ENCODE measurements around the gene LRRC26.

DNA sequence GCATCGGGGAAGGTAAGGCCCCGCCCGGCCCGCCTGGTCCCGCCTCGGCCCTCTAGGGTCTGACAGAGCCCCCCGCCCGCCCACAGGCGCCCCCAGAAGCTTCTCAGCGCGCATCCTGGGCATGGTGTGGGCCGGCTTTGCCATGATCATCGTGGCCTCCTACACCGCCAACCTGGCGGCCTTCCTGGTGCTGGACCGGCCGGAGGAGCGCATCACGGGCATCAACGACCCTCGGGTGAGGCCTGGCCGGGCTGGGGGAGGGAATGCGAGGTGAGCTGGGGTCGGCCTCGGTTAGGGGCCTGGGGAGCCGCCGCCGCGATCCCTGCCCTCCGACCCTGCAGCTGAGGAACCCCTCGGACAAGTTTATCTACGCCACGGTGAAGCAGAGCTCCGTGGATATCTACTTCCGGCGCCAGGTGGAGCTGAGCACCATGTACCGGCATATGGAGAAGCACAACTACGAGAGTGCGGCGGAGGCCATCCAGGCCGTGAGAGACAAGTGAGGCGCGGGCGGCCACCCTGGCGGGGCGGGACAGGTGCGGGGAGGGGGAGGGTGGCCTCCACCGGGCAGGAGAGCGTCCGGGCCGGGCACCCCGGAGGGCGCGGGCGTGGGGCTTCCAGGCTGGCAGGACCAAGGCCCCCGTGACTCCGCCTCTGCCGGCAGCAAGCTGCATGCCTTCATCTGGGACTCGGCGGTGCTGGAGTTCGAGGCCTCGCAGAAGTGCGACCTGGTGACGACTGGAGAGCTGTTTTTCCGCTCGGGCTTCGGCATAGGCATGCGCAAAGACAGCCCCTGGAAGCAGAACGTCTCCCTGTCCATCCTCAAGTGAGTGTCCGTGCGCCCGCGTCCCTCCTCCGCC is 7.1 kb downstream of the LRRC26 start:
- TF ChIP-seq, protein P1, sequence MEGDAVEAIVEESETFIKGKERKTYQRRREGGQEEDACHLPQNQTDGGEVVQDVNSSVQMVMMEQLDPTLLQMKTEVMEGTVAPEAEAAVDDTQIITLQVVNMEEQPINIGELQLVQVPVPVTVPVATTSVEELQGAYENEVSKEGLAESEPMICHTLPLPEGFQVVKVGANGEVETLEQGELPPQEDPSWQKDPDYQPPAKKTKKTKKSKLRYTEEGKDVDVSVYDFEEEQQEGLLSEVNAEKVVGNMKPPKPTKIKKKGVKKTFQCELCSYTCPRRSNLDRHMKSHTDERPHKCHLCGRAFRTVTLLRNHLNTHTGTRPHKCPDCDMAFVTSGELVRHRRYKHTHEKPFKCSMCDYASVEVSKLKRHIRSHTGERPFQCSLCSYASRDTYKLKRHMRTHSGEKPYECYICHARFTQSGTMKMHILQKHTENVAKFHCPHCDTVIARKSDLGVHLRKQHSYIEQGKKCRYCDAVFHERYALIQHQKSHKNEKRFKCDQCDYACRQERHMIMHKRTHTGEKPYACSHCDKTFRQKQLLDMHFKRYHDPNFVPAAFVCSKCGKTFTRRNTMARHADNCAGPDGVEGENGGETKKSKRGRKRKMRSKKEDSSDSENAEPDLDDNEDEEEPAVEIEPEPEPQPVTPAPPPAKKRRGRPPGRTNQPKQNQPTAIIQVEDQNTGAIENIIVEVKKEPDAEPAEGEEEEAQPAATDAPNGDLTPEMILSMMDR (CRISPR knock-in tag; IDR thresholded peaks at IDR 0.05): peak; percentile 64
- no peak for TF ChIP-seq ZNF18 (CRISPR knock-in tag; IDR thresholded peaks at IDR 0.05; ENCODE audit: insufficient replicate concordance)
- no peak for TF ChIP-seq ZBTB33 (CRISPR knock-in tag; IDR thresholded peaks at IDR 0.05)
- no peak for TF ChIP-seq CREM (IDR thresholded peaks at IDR 0.05)
- TF ChIP-seq CREM (CRISPR knock-in tag; IDR thresholded peaks at IDR 0.05): no peak
- no peak for TF ChIP-seq KLF13 (CRISPR knock-in tag; IDR thresholded peaks at IDR 0.05)
- TF ChIP-seq POLR2AphosphoS5 (IDR thresholded peaks at IDR 0.05; ENCODE audit: low read depth, low read length): no peak
- no peak for TF ChIP-seq RAD21 (CRISPR knock-in tag; IDR thresholded peaks at IDR 0.05)
- TF ChIP-seq, protein P2, sequence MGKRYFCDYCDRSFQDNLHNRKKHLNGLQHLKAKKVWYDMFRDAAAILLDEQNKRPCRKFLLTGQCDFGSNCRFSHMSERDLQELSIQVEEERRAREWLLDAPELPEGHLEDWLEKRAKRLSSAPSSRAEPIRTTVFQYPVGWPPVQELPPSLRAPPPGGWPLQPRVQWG (CRISPR knock-in tag; IDR thresholded peaks at IDR 0.05; ENCODE audit: borderline replicate concordance, low read depth): no peak
- no peak for TF ChIP-seq MAFK (conservative IDR thresholded peaks at IDR 0.05 in 1 of 2, IDR thresholded peaks at IDR 0.05 in 1 of 2; ENCODE audit: low read length in 2 of 2)
- TF ChIP-seq NFYB (CRISPR knock-in tag; IDR thresholded peaks at IDR 0.05): no peak
- TF ChIP-seq RELA (CRISPR knock-in tag; IDR thresholded peaks at IDR 0.05): no peak
- TF ChIP-seq, protein P3, sequence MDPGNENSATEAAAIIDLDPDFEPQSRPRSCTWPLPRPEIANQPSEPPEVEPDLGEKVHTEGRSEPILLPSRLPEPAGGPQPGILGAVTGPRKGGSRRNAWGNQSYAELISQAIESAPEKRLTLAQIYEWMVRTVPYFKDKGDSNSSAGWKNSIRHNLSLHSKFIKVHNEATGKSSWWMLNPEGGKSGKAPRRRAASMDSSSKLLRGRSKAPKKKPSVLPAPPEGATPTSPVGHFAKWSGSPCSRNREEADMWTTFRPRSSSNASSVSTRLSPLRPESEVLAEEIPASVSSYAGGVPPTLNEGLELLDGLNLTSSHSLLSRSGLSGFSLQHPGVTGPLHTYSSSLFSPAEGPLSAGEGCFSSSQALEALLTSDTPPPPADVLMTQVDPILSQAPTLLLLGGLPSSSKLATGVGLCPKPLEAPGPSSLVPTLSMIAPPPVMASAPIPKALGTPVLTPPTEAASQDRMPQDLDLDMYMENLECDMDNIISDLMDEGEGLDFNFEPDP (CRISPR knock-in tag; conservative IDR thresholded peaks at IDR 0.05): no peak
- no peak for TF ChIP-seq ZNF224 (CRISPR knock-in tag; IDR thresholded peaks at IDR 0.05)

Measured in HepG2 (cell line).